Stimulated activated CD8-positive, alpha-beta memory T cell treated with anti-CD3 and anti-CD28 coated beads, Interleukin-15, amount 100 ng/mL, for 4 hours (primary cell): Measurements from ENCODE around the gene ENPP6.

Experiments used
- DNase-seq, 2 donors: peaks; one replicate each; pipeline ENCODE4 v3.0.0-alpha.2; 2020; ENCODE audit warnings: low read depth in 2 of 2

Gene ENPP6

GRCh38 chr4:184104419-184105101 is 113.1 kb downstream of the ENPP6 start:
- DNase-seq = no peak

GRCh38 chr4:184103527-184104264 is 114.0 kb downstream of the ENPP6 start:
- no peak for DNase-seq

GRCh38 chr4:184102927-184103326 is 114.7 kb downstream of the ENPP6 start:
- no peak for DNase-seq

- DNase-seq = no peak
Observed at GRCh38 chr4:184102488-184102887, 115.2 kb downstream of the ENPP6 start.

GRCh38 chr4:184101711-184102110 is 116.0 kb downstream of the ENPP6 start:
- DNase-seq = no peak

- DNase-seq = no peak
Observed at GRCh38 chr4:184100297-184100885, 117.3 kb downstream of the ENPP6 start.

- DNase-seq = no peak
Observed at GRCh38 chr4:184099535-184099966, 118.1 kb downstream of the ENPP6 start.

GRCh38 chr4:184099000-184099399 is 118.7 kb downstream of the ENPP6 start:
- no peak for DNase-seq

GRCh38 chr4:184097815-184098214 is 119.9 kb downstream of the ENPP6 start:
- no peak for DNase-seq

GRCh38 chr4:184097241-184097605 is 120.5 kb downstream of the ENPP6 start:
- DNase-seq = no peak

GRCh38 chr4:184096561-184097240 is 121.0 kb downstream of the ENPP6 start:
- DNase-seq = no peak

GRCh38 chr4:184094532-184095159 is 123.0 kb downstream of the ENPP6 start:
- no peak for DNase-seq

- no peak for DNase-seq
Observed at GRCh38 chr4:184091986-184092385, 125.7 kb downstream of the ENPP6 start.

GRCh38 chr4:184090571-184090970 is 127.1 kb downstream of the ENPP6 start:
- DNase-seq = no peak

- no peak for DNase-seq
Observed at GRCh38 chr4:184080674-184081073, 137.0 kb downstream of the ENPP6 start.

GRCh38 chr4:184074677-184075388 is 142.8 kb downstream of the ENPP6 start:
- DNase-seq = no peak

- no peak for DNase-seq
Observed at GRCh38 chr4:184067931-184068554, 149.6 kb downstream of the ENPP6 start.

GRCh38 chr4:184066584-184067300 is 150.9 kb downstream of the ENPP6 start:
- DNase-seq = no peak

- DNase-seq = no peak
Observed at GRCh38 chr4:184064877-184065276, 152.8 kb downstream of the ENPP6 start.

- DNase-seq = no peak
Observed at GRCh38 chr4:184062769-184063168, 154.9 kb downstream of the ENPP6 start.
